HepG2 (cell line): ENCODE data around the gene IQCE. TPM values are rescaled to one million over a fixed set of nuclear protein-coding genes. Genes with fewer than 3 reads are reported as not detected.

ENCODE experiments used
- FIP1L1 ChIP-seq: fragments of 200-400 bp; formaldehyde crosslinking; IDR thresholded peaks from 2 replicates; pipeline ENCODE4 v1.6.1; 2018; ENCODE audit warnings: low read depth, mild to moderate bottlenecking, low read length, moderate library complexity, borderline replicate concordance; ENCODE audit not compliant: insufficient read depth
- MEIS2 ChIP-seq: sonication (generic); formaldehyde crosslinking; IDR thresholded peaks from 2 replicates; pipeline ENCODE4 v1.9.0; 2021; ENCODE audit warnings: mild to moderate bottlenecking, missing genetic modification reagents
- MIER2 ChIP-seq: IDR thresholded peaks from 2 replicates; pipeline ENCODE4 v1.6.1; 2016; ENCODE audit warnings: missing biosample characterization, missing genetic modification reagents
- NFYB ChIP-seq: sonication (generic); formaldehyde crosslinking; IDR thresholded peaks from 2 replicates; pipeline ENCODE4 v1.4.0; 2020; ENCODE audit warnings: missing genetic modification reagents
- SMAD9 ChIP-seq: sonication (generic); formaldehyde crosslinking; IDR thresholded peaks from 2 replicates; pipeline ENCODE4 v1.5.1; 2020; ENCODE audit warnings: mild to moderate bottlenecking, missing genetic modification reagents
- polyA plus RNA-seq, 8 experiments: library from polyadenylated mRNA; depleted of rRNA in 3 of 8; stranded (reverse) in 7 of 8; unstranded in 1 of 8; fragments of >200 nt; fragmentation: Illumina TruSeq in 4 of 8; extraction: Trizol in 4 of 8; gene quantifications; 2 replicates each; pipeline versions ENCODE4 v1.2.1 to v1.2.3, GENCODE V29; 2011 to 2016; ENCODE audit warnings: low read depth in 4 of 8, missing spikeins in 1 of 8, mixed read lengths in 1 of 8; ENCODE audit not compliant: insufficient read depth in 1 of 8
- total RNA-seq, 5 experiments: library from RNA; depleted of rRNA; stranded (reverse); fragments of >200 nt; fragmentation: Illumina TruSeq; extraction: Trizol; gene quantifications; 2 replicates each; pipeline ENCODE4 v1.2.3, GENCODE V29; 2016; ENCODE audit warnings: low read depth in 1 of 5
- TF ChIP-seq, protein P1 (sequence below): sonication (generic); formaldehyde crosslinking; IDR thresholded peaks from 2 replicates; pipeline ENCODE4 v1.4.0; 2020; ENCODE audit warnings: missing genetic modification reagents
- TF ChIP-seq, protein P2 (sequence below): sonication (generic); formaldehyde crosslinking; IDR thresholded peaks from 2 replicates; pipeline ENCODE4 v1.9.0; 2022; ENCODE audit warnings: missing genetic modification reagents, mild to moderate bottlenecking, borderline replicate concordance
- TF ChIP-seq, protein P3 (sequence below): sonication (generic); formaldehyde crosslinking; IDR thresholded peaks from 2 replicates; pipeline ENCODE4 v1.4.0; 2020; ENCODE audit warnings: mild to moderate bottlenecking, missing genetic modification reagents
- TF ChIP-seq, protein P4 (sequence below), 2 experiments: sonication (generic) in 1 of 2; formaldehyde crosslinking in 1 of 2; IDR thresholded peaks; 2 replicates each; pipeline versions ENCODE4 v1.4.0 to v1.6.1; 2018 to 2020; ENCODE audit warnings: missing genetic modification reagents in 2 of 2, borderline replicate concordance in 1 of 2, low read depth in 1 of 2, mild to moderate bottlenecking in 1 of 2, missing biosample characterization in 1 of 2
- TF ChIP-seq, protein P5 (sequence below): sonication (generic); formaldehyde crosslinking; IDR thresholded peaks from 2 replicates; pipeline ENCODE4 v1.5.0; 2020; ENCODE audit warnings: mild to moderate bottlenecking, missing genetic modification reagents

IQCE gene
- total and polyA plus RNA-seq, 2 of the 13 experiments (the other 11 are each of a cell fraction or from before 2014, with no cell fraction given) = 1.5 to 2.5 TPM

DNA sequence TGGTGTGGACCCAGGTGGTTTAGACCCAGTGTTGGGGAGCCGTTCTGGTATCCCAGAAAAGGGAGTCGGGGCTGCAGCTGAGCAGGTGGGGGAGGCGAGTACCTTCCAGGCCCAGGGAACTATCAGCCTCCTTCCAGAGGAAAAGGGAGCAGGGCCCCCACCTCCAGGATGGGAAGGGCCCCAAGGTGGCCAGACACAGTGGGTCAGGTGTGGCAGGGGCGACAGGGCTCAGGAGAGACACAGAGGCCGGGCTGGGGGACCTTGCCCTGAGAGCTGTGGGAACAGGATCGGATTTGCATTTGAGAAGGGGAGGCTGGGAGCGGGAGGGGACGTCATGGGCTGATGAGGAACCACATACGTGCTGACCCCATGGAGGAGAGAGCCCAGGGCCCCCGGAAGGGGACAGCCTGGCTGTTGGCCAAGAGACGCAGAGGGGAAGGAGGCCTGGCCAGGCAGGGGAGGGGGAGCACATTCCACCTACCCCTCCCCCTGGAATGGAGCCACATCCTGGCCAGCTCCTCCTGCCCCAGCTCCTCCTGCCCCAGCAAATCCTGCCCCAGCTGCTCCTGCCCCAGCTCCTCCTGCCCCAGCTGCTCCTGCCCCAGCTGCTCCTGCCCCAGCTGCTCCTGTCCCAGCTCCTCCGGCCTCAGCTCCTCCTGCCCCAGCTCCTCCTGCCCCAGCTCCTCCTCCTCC is 63.3 kb downstream of the IQCE start (continued):
- TF ChIP-seq, protein P1, sequence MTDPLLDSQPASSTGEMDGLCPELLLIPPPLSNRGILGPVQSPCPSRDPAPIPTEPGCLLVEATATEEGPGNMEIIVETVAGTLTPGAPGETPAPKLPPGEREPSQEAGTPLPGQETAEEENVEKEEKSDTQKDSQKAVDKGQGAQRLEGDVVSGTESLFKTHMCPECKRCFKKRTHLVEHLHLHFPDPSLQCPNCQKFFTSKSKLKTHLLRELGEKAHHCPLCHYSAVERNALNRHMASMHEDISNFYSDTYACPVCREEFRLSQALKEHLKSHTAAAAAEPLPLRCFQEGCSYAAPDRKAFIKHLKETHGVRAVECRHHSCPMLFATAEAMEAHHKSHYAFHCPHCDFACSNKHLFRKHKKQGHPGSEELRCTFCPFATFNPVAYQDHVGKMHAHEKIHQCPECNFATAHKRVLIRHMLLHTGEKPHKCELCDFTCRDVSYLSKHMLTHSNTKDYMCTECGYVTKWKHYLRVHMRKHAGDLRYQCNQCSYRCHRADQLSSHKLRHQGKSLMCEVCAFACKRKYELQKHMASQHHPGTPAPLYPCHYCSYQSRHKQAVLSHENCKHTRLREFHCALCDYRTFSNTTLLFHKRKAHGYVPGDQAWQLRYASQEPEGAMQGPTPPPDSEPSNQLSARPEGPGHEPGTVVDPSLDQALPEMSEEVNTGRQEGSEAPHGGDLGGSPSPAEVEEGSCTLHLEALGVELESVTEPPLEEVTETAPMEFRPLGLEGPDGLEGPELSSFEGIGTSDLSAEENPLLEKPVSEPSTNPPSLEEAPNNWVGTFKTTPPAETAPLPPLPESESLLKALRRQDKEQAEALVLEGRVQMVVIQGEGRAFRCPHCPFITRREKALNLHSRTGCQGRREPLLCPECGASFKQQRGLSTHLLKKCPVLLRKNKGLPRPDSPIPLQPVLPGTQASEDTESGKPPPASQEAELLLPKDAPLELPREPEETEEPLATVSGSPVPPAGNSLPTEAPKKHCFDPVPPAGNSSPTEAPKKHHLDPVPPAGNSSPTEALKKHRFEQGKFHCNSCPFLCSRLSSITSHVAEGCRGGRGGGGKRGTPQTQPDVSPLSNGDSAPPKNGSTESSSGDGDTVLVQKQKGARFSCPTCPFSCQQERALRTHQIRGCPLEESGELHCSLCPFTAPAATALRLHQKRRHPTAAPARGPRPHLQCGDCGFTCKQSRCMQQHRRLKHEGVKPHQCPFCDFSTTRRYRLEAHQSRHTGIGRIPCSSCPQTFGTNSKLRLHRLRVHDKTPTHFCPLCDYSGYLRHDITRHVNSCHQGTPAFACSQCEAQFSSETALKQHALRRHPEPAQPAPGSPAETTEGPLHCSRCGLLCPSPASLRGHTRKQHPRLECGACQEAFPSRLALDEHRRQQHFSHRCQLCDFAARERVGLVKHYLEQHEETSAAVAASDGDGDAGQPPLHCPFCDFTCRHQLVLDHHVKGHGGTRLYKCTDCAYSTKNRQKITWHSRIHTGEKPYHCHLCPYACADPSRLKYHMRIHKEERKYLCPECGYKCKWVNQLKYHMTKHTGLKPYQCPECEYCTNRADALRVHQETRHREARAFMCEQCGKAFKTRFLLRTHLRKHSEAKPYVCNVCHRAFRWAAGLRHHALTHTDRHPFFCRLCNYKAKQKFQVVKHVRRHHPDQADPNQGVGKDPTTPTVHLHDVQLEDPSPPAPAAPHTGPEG = no peak
- TF ChIP-seq SMAD9 (CRISPR knock-in tag) (no peak), FIP1L1 (no peak), NFYB (CRISPR knock-in tag) (no peak; the same call in 1 of the 2 replicates), MIER2 (peak; percentile 12; the same call in 1 of the 2 replicates), MEIS2 (CRISPR knock-in tag) (peak; percentile 73; the same call in 1 of the 2 replicates)
- TF ChIP-seq, protein P2, sequence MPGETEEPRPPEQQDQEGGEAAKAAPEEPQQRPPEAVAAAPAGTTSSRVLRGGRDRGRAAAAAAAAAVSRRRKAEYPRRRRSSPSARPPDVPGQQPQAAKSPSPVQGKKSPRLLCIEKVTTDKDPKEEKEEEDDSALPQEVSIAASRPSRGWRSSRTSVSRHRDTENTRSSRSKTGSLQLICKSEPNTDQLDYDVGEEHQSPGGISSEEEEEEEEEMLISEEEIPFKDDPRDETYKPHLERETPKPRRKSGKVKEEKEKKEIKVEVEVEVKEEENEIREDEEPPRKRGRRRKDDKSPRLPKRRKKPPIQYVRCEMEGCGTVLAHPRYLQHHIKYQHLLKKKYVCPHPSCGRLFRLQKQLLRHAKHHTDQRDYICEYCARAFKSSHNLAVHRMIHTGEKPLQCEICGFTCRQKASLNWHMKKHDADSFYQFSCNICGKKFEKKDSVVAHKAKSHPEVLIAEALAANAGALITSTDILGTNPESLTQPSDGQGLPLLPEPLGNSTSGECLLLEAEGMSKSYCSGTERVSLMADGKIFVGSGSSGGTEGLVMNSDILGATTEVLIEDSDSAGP (CRISPR knock-in tag) = peak; percentile 78; the same call in 1 of the 2 replicates
- TF ChIP-seq, protein P3, sequence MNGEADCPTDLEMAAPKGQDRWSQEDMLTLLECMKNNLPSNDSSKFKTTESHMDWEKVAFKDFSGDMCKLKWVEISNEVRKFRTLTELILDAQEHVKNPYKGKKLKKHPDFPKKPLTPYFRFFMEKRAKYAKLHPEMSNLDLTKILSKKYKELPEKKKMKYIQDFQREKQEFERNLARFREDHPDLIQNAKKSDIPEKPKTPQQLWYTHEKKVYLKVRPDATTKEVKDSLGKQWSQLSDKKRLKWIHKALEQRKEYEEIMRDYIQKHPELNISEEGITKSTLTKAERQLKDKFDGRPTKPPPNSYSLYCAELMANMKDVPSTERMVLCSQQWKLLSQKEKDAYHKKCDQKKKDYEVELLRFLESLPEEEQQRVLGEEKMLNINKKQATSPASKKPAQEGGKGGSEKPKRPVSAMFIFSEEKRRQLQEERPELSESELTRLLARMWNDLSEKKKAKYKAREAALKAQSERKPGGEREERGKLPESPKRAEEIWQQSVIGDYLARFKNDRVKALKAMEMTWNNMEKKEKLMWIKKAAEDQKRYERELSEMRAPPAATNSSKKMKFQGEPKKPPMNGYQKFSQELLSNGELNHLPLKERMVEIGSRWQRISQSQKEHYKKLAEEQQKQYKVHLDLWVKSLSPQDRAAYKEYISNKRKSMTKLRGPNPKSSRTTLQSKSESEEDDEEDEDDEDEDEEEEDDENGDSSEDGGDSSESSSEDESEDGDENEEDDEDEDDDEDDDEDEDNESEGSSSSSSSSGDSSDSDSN = peak; percentile 54
- TF ChIP-seq, protein P4, sequence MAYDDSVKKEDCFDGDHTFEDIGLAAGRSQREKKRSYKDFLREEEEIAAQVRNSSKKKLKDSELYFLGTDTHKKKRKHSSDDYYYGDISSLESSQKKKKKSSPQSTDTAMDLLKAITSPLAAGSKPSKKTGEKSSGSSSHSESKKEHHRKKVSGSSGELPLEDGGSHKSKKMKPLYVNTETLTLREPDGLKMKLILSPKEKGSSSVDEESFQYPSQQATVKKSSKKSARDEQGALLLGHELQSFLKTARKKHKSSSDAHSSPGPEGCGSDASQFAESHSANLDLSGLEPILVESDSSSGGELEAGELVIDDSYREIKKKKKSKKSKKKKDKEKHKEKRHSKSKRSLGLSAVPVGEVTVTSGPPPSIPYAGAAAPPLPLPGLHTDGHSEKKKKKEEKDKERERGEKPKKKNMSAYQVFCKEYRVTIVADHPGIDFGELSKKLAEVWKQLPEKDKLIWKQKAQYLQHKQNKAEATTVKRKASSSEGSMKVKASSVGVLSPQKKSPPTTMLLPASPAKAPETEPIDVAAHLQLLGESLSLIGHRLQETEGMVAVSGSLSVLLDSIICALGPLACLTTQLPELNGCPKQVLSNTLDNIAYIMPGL (CRISPR knock-in tag; IDR thresholded peaks at IDR 0.05; ENCODE audit: borderline replicate concordance in 1 of 2, low read depth in 1 of 2) = peak in 1 of 2 experiments; percentile 43; a peak in 2 of 4 replicates
- TF ChIP-seq, protein P5, sequence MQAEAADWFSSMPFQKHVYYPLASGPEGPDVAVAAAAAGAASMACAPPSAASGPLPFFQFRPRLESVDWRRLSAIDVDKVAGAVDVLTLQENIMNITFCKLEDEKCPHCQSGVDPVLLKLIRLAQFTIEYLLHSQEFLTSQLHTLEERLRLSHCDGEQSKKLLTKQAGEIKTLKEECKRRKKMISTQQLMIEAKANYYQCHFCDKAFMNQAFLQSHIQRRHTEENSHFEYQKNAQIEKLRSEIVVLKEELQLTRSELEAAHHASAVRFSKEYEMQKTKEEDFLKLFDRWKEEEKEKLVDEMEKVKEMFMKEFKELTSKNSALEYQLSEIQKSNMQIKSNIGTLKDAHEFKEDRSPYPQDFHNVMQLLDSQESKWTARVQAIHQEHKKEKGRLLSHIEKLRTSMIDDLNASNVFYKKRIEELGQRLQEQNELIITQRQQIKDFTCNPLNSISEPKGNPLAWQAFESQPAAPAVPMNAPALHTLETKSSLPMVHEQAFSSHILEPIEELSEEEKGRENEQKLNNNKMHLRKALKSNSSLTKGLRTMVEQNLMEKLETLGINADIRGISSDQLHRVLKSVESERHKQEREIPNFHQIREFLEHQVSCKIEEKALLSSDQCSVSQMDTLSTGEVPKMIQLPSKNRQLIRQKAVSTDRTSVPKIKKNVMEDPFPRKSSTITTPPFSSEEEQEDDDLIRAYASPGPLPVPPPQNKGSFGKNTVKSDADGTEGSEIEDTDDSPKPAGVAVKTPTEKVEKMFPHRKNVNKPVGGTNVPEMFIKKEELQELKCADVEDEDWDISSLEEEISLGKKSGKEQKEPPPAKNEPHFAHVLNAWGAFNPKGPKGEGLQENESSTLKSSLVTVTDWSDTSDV (CRISPR knock-in tag) = peak; percentile 34; the same call in 1 of the 2 replicates
